Caco-2 (cell line): Measurements from ENCODE around the gene BGLAP. TPM values are rescaled to one million over a fixed set of nuclear protein-coding genes. Genes with fewer than 3 reads are reported as not detected.

Source experiments
- BruUV-seq: library from RNA; stranded (reverse); fragments of 400-500 nt; replicated peaks from 2 replicates; lab custom pipeline; 2021; lab: Mats Ljungman, UMichigan
- CTCF ChIA-PET: fragments of 300-600 bp; sonication (Branson Sonifier 250); formaldehyde crosslinking; loops from one replicate; lab custom pipeline; 2022; ENCODE audit warnings: antibody characterized with exemption; lab: Charles Lee
- POLR2A ChIA-PET: fragments of 300-600 bp; sonication (Branson Sonifier 250); formaldehyde crosslinking; loops from one replicate; lab custom pipeline; 2022; ENCODE audit warnings: antibody characterized with exemption; lab: Charles Lee
- DNase-seq, 2 experiments: peaks; one replicate each; pipeline versions ENCODE4 v3.0.0 to v3.0.0-alpha.2; 2020 to 2022
- H3K27me3 ChIP-seq: replicated peaks from 2 replicates; pipeline ENCODE4 v1.6.0; 2011; ENCODE audit warnings: low read length; ENCODE audit not compliant: control insufficient read depth, insufficient read depth
- H3K36me3 ChIP-seq: 2 replicates; pipeline ENCODE4 v1.5.1; 2011; ENCODE audit warnings: low read length; ENCODE audit not compliant: control insufficient read depth, insufficient read depth
- H3K4me1 ChIP-seq: fragments of 250-450 bp; sonication (Bioruptor Pico); 2 replicates; pipeline ENCODE4 v1.5.1; 2020; ENCODE audit warnings: mild to moderate bottlenecking
- H3K4me3 ChIP-seq: 2 replicates; pipeline ENCODE4 v1.5.1; 2011; ENCODE audit warnings: low read depth, mild to moderate bottlenecking, control low read depth, low read length
- H3K9me3 ChIP-seq: fragments of 250-450 bp; sonication (Bioruptor Pico); 2 replicates; pipeline ENCODE4 v1.5.1; 2020; ENCODE audit warnings: mild to moderate bottlenecking, moderate library complexity
- H3K27ac Mint-ChIP-seq: one replicate; pipeline ENCODE4 v1.8.0; 2022; ENCODE audit warnings: mixed read lengths; ENCODE audit not compliant: unreplicated experiment
- H3K27me3 Mint-ChIP-seq: one replicate; pipeline ENCODE4 v1.8.0; 2022; ENCODE audit warnings: mixed read lengths; ENCODE audit not compliant: insufficient read depth, unreplicated experiment
- H3K36me3 Mint-ChIP-seq: one replicate; pipeline ENCODE4 v1.8.0; 2022; ENCODE audit warnings: mild to moderate bottlenecking, mixed read lengths; ENCODE audit not compliant: insufficient read depth, unreplicated experiment
- H3K4me1 Mint-ChIP-seq: one replicate; pipeline ENCODE4 v1.8.0; 2022; ENCODE audit warnings: low read depth, mixed read lengths; ENCODE audit not compliant: unreplicated experiment
- H3K4me3 Mint-ChIP-seq: one replicate; pipeline ENCODE4 v1.8.0; 2022; ENCODE audit warnings: mild to moderate bottlenecking, moderate library complexity, mixed read lengths; ENCODE audit not compliant: unreplicated experiment
- H3K9me3 Mint-ChIP-seq: one replicate; pipeline ENCODE4 v1.8.0; 2022; ENCODE audit warnings: mixed read lengths; ENCODE audit not compliant: unreplicated experiment
- intact Hi-C: fragments of 100-400 bp; cut with micrococcal nuclease; formaldehyde crosslinking; loops from one replicate; pipeline ENCODE4 v1.10.0; 2022; ENCODE audit not compliant: unreplicated experiment
- total RNA-seq: library from RNA; stranded (reverse); gene quantifications from 2 replicates; pipeline ENCODE4 v1.2.3, GENCODE V29; 2022
- TF ChIP-seq, protein P1 (sequence below), 2 experiments: fragments of 200-600 bp in 1 of 2; IDR thresholded peaks; 1 replicate in 1 of 2; 2 replicates in 1 of 2; pipeline versions ENCODE4 v1.5.1 to v1.8.0; 2011 to 2022; ENCODE audit warnings: antibody characterized with exemption in 1 of 2, control low read depth in 1 of 2, inconsistent platforms in 1 of 2, low read depth in 1 of 2, low read length in 1 of 2, mild to moderate bottlenecking in 1 of 2, moderate library complexity in 1 of 2; ENCODE audit not compliant: insufficient read depth in 1 of 2, severe bottlenecking in 1 of 2, unreplicated experiment in 1 of 2

The BGLAP gene
- total RNA-seq, 1 experiment from 2014 or later = 2.0 TPM

- no peak for DNase-seq
Measured at GRCh38 chr1:156241311-156241811, 623 bp upstream of the BGLAP start.

DNA sequence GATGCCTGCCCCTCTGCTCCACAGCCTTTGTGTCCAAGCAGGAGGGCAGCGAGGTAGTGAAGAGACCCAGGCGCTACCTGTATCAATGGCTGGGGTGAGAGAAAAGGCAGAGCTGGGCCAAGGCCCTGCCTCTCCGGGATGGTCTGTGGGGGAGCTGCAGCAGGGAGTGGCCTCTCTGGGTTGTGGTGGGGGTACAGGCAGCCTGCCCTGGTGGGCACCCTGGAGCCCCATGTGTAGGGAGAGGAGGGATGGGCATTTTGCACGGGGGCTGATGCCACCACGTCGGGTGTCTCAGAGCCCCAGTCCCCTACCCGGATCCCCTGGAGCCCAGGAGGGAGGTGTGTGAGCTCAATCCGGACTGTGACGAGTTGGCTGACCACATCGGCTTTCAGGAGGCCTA, 754 bp downstream of the BGLAP start:
- Mint-ChIP-seq H3K4me1 (peaks cover 4% of the 10 kb centered on the region), H3K36me3 (peaks cover 71% of the 10 kb centered on the region), H3K4me3 (no peak overlapping the region), H3K27ac (peak overlapping the region; percentile 20), H3K27me3 (no peaks in the 10 kb centered on the region), H3K9me3 (no peaks in the 10 kb centered on the region)
- ChIA-PET CTCF (interaction anchor here (0.9 to 1.1 kb wide), 2 partner anchors 18 to 100 kb away, joined by 3 read pairs; no protein-coding TSS in a partner anchor), POLR2A (no interaction called here)
- Histone ChIP-seq H3K36me3 (peaks cover 1% of the 10 kb centered on the region; the same call in 1 of the 2 replicates), H3K9me3 (no peaks in the 10 kb centered on the region), H3K4me1 (no peaks in the 10 kb centered on the region), H3K4me3 (no peak overlapping the region), H3K27me3 (no peaks in the 10 kb centered on the region)
- intact Hi-C loops = no loop called here
- no peak for DNase-seq
- TF ChIP-seq, protein P1, sequence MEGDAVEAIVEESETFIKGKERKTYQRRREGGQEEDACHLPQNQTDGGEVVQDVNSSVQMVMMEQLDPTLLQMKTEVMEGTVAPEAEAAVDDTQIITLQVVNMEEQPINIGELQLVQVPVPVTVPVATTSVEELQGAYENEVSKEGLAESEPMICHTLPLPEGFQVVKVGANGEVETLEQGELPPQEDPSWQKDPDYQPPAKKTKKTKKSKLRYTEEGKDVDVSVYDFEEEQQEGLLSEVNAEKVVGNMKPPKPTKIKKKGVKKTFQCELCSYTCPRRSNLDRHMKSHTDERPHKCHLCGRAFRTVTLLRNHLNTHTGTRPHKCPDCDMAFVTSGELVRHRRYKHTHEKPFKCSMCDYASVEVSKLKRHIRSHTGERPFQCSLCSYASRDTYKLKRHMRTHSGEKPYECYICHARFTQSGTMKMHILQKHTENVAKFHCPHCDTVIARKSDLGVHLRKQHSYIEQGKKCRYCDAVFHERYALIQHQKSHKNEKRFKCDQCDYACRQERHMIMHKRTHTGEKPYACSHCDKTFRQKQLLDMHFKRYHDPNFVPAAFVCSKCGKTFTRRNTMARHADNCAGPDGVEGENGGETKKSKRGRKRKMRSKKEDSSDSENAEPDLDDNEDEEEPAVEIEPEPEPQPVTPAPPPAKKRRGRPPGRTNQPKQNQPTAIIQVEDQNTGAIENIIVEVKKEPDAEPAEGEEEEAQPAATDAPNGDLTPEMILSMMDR (IDR thresholded peaks at IDR 0.05; ENCODE audit: insufficient read depth in 1 of 2, low read depth in 1 of 2, low read length in 1 of 2, severe bottlenecking in 1 of 2, unreplicated experiment in 1 of 2) = no peak
- no TSS peak for BruUV-seq

More at GRCh38 chr1:156241311-156241811, 623 bp upstream of the BGLAP start:
- no peaks in the 10 kb centered on the region for H3K27me3 Mint-ChIP-seq
- H3K4me3 ChIP-seq = no peak overlapping the region
- H3K4me3 Mint-ChIP-seq = no peak overlapping the region
- H3K9me3 ChIP-seq = no peaks in the 10 kb centered on the region
- peaks cover 1% of the 10 kb centered on the region; the same call in 1 of the 2 replicates for H3K36me3 ChIP-seq
- H3K4me1 ChIP-seq = no peaks in the 10 kb centered on the region
- BruUV-seq = no TSS peak
- H3K9me3 Mint-ChIP-seq = no peaks in the 10 kb centered on the region
- POLR2A ChIA-PET = no interaction called here
- no peak overlapping the region for H3K27ac Mint-ChIP-seq
- no peaks in the 10 kb centered on the region for H3K4me1 Mint-ChIP-seq
- CTCF ChIA-PET = no interaction called here
- intact Hi-C loops = no loop called here
- no peaks in the 10 kb centered on the region for H3K27me3 ChIP-seq
- TF ChIP-seq, protein P1 (IDR thresholded peaks at IDR 0.05; ENCODE audit: insufficient read depth in 1 of 2, low read depth in 1 of 2, low read length in 1 of 2, severe bottlenecking in 1 of 2, unreplicated experiment in 1 of 2) = no peak
- H3K36me3 Mint-ChIP-seq = peaks cover 67% of the 10 kb centered on the region

- CTCF ChIA-PET = no interaction called here
- Histone ChIP-seq H3K4me1 (no peaks in the 10 kb centered on the region), H3K27me3 (no peaks in the 10 kb centered on the region), H3K4me3 (no peak overlapping the region), H3K9me3 (no peaks in the 10 kb centered on the region), H3K36me3 (no peaks in the 10 kb centered on the region)
- H3K4me1 Mint-ChIP-seq = peaks cover 4% of the 10 kb centered on the region
- peaks cover 73% of the 10 kb centered on the region for H3K36me3 Mint-ChIP-seq
- TF ChIP-seq, protein P1 (IDR thresholded peaks at IDR 0.05; ENCODE audit: insufficient read depth in 1 of 2, low read depth in 1 of 2, low read length in 1 of 2, severe bottlenecking in 1 of 2, unreplicated experiment in 1 of 2) = no peak
- H3K27ac Mint-ChIP-seq = peak overlapping the region; percentile 33
- POLR2A ChIA-PET = no interaction called here
- no peaks in the 10 kb centered on the region for H3K27me3 Mint-ChIP-seq
- no peak for DNase-seq
- no TSS peak for BruUV-seq
- no peak overlapping the region for H3K4me3 Mint-ChIP-seq
- H3K9me3 Mint-ChIP-seq = no peaks in the 10 kb centered on the region
- intact Hi-C loops = no loop called here
Measured at GRCh38 chr1:156244126-156244525, 2.1 kb downstream of the BGLAP start.
